Neural progenitor cell (in vitro differentiated cells): ENCODE data around the gene TNFRSF1B. TPM values are rescaled to one million over a fixed set of nuclear protein-coding genes. Genes with fewer than 3 reads are reported as not detected.

Experiments used
- DNase-seq: peaks from one replicate; pipeline ENCODE4 v3.0.0-alpha.2; 2016; ENCODE audit warnings: low spot score
- H2AFZ ChIP-seq: fragments of 200-600 bp; sonication (generic); replicated peaks from 2 replicates; pipeline ENCODE4 v1.6.1; 2016; ENCODE audit warnings: antibody characterized with exemption
- H3F3A ChIP-seq: fragments of 200-600 bp; sonication (generic); 2 replicates; pipeline ENCODE4 v1.6.1; 2016; ENCODE audit warnings: antibody characterized with exemption, low read depth
- H3K27ac ChIP-seq: fragments of 200-600 bp; sonication (generic); 2 replicates; pipeline ENCODE4 v1.5.1; 2016; ENCODE audit warnings: mild to moderate bottlenecking
- H3K27me3 ChIP-seq: fragments of 200-600 bp; sonication (generic); 2 replicates; pipeline ENCODE4 v1.6.1; 2016; ENCODE audit warnings: mild to moderate bottlenecking, moderate library complexity
- H3K36me3 ChIP-seq: fragments of 200-600 bp; sonication (generic); 2 replicates; pipeline ENCODE4 v1.5.1; 2016
- H3K4me1 ChIP-seq: fragments of 200-600 bp; sonication (generic); 2 replicates; pipeline ENCODE4 v1.6.1; 2016; ENCODE audit warnings: mixed run types
- H3K4me2 ChIP-seq: fragments of 200-600 bp; sonication (generic); 2 replicates; pipeline ENCODE4 v1.6.1; 2016
- H3K4me3 ChIP-seq: fragments of 200-600 bp; sonication (generic); 2 replicates; pipeline ENCODE4 v1.5.1; 2016
- H3K79me2 ChIP-seq: fragments of 200-600 bp; sonication (generic); 2 replicates; pipeline ENCODE4 v1.6.1; 2016; ENCODE audit warnings: low read depth
- H3K9ac ChIP-seq: fragments of 200-600 bp; sonication (generic); 2 replicates; pipeline ENCODE4 v1.6.1; 2016
- H3K9me3 ChIP-seq: fragments of 200-600 bp; sonication (generic); 2 replicates; pipeline ENCODE4 v1.5.1; 2016; ENCODE audit warnings: low read depth
- H4K20me1 ChIP-seq: fragments of 200-600 bp; sonication (generic); 2 replicates; pipeline ENCODE4 v1.6.1; 2016; ENCODE audit warnings: low read depth
- H3K27ac Mint-ChIP-seq: 3 replicates; pipeline ENCODE4 v1.8.0; 2021; ENCODE audit warnings: mixed read lengths
- H3K27me3 Mint-ChIP-seq: 2 replicates; pipeline ENCODE4 v1.8.0; 2022; ENCODE audit warnings: low read depth, mild to moderate bottlenecking, inconsistent platforms, moderate library complexity, mixed read lengths; ENCODE audit not compliant: insufficient read depth
- H3K36me3 Mint-ChIP-seq: 3 replicates; pipeline ENCODE4 v1.8.0; 2021; ENCODE audit warnings: mixed read lengths
- H3K4me1 Mint-ChIP-seq: 3 replicates; pipeline ENCODE4 v1.8.0; 2021; ENCODE audit warnings: mixed read lengths
- H3K4me3 Mint-ChIP-seq: 3 replicates; pipeline ENCODE4 v1.8.0; 2021; ENCODE audit warnings: mild to moderate bottlenecking, moderate library complexity, mixed read lengths
- H3K9me3 Mint-ChIP-seq: 3 replicates; pipeline ENCODE4 v1.8.0; 2020; ENCODE audit warnings: mixed read lengths
- CTCF ChIP-seq: fragments of 200-600 bp; sonication (generic); IDR thresholded peaks from 2 replicates; pipeline ENCODE4 v1.5.1; 2017; ENCODE audit warnings: antibody characterized with exemption, mild to moderate bottlenecking
- EZH2 ChIP-seq: fragments of 200-600 bp; sonication (generic); IDR thresholded peaks from 2 replicates; pipeline ENCODE4 v1.6.1; 2017; ENCODE audit warnings: antibody characterized with exemption, mild to moderate bottlenecking, moderate library complexity
- EZH2phosphoT487 ChIP-seq: fragments of 200-600 bp; sonication (generic); IDR thresholded peaks from 2 replicates; pipeline ENCODE4 v1.6.1; 2017; ENCODE audit warnings: antibody characterized with exemption
- total RNA-seq: library from RNA; depleted of rRNA; stranded (reverse); fragments of >200 nt; gene quantifications from 2 replicates; pipeline ENCODE4 v1.2.3, GENCODE V29; 2015; ENCODE audit warnings: low replicate concordance

Gene TNFRSF1B
- total RNA-seq, 1 donor from 2014 or later = 0.04 TPM

GRCh38 chr1:12180315-12180714 is 13.5 kb downstream of the TNFRSF1B start:
- peaks cover 23% of the 10 kb centered on the region for H3K4me1 ChIP-seq
- Mint-ChIP-seq H3K4me1 (peaks cover 52% of the 10 kb centered on the region), H3K36me3 (no peaks in the 10 kb centered on the region)

GRCh38 chr1:12180903-12181302 is 14.1 kb downstream of the TNFRSF1B start:
- Mint-ChIP-seq H3K4me3 (no peak overlapping the region), H3K9me3 (no peaks in the 10 kb centered on the region), H3K27ac (peak overlapping the region; percentile 69), H3K4me1 (peaks cover 51% of the 10 kb centered on the region), H3K27me3 (peaks cover 8% of the 10 kb centered on the region), H3K36me3 (no peaks in the 10 kb centered on the region)
- Histone ChIP-seq H3K4me1 (peaks cover 23% of the 10 kb centered on the region), H4K20me1 (no peaks in the 10 kb centered on the region), H3K4me2 (no peak overlapping the region), H2AFZ (no peak overlapping the region), H3K79me2 (no peaks in the 10 kb centered on the region), H3F3A (peaks cover 5% of the 10 kb centered on the region), H3K36me3 (no peaks in the 10 kb centered on the region), H3K9me3 (no peaks in the 10 kb centered on the region), H3K9ac (no peak overlapping the region), H3K27me3 (no peaks in the 10 kb centered on the region), H3K27ac (no peak overlapping the region), H3K4me3 (no peak overlapping the region)
- no peak for DNase-seq
- TF ChIP-seq EZH2phosphoT487 (no peak), EZH2 (no peak), CTCF (no peak)

More at GRCh38 chr1:12180315-12180714, 13.5 kb downstream of the TNFRSF1B start:
- Histone ChIP-seq H3K79me2 (no peaks in the 10 kb centered on the region), H2AFZ (no peak overlapping the region), H3K9me3 (no peaks in the 10 kb centered on the region), H3F3A (peaks cover 5% of the 10 kb centered on the region), H3K27me3 (no peaks in the 10 kb centered on the region), H3K4me2 (no peak overlapping the region), H4K20me1 (no peaks in the 10 kb centered on the region), H3K9ac (no peak overlapping the region), H3K27ac (no peak overlapping the region), H3K4me3 (no peak overlapping the region), H3K36me3 (no peaks in the 10 kb centered on the region)
- TF ChIP-seq CTCF (no peak), EZH2phosphoT487 (no peak), EZH2 (no peak)
- Mint-ChIP-seq H3K9me3 (no peaks in the 10 kb centered on the region), H3K4me3 (no peak overlapping the region), H3K27ac (peak overlapping the region; percentile 69), H3K27me3 (peaks cover 8% of the 10 kb centered on the region)
- DNase-seq = no peak

- no peaks in the 10 kb centered on the region for H3K27me3 ChIP-seq
- Mint-ChIP-seq H3K4me1 (peaks cover 48% of the 10 kb centered on the region), H3K9me3 (no peaks in the 10 kb centered on the region), H3K36me3 (no peaks in the 10 kb centered on the region), H3K27me3 (peaks cover 8% of the 10 kb centered on the region), H3K4me3 (no peak overlapping the region), H3K27ac (peak overlapping the region; percentile 69)
- no peaks in the 10 kb centered on the region for H3K9me3 ChIP-seq
- no peak overlapping the region for H3K4me3 ChIP-seq
- peaks cover 23% of the 10 kb centered on the region for H3K4me1 ChIP-seq
- no peak overlapping the region for H3K9ac ChIP-seq
- H3F3A ChIP-seq = peaks cover 5% of the 10 kb centered on the region
- H3K79me2 ChIP-seq = no peaks in the 10 kb centered on the region
- H2AFZ ChIP-seq = no peak overlapping the region
- no peaks in the 10 kb centered on the region for H4K20me1 ChIP-seq
- no peaks in the 10 kb centered on the region for H3K36me3 ChIP-seq
- H3K27ac ChIP-seq = no peak overlapping the region
- TF ChIP-seq EZH2phosphoT487 = no peak
- no peak for TF ChIP-seq CTCF
- no peak for DNase-seq
- no peak overlapping the region for H3K4me2 ChIP-seq
These were observed 14.8 kb downstream of the TNFRSF1B start for GRCh38 chr1:12181568-12181967.
